ENCODE results near the gene PHACTR1. TPM values are rescaled to one million over a fixed set of nuclear protein-coding genes. Genes with fewer than 3 reads are reported as not detected.
A peak's percentile ranks its signal among the peaks of the same experiment; 100 is the strongest.
"Not testable (repeated sequence)": the region's sequence is repeated elsewhere in the genome, so short reads cannot be mapped to it uniquely, and the experiment has no call there.

Gene PHACTR1
- total RNA-seq, 1 donor from 2014 or later = 2.2 TPM

- Histone ChIP-seq H3K27me3 (ENCODE audit: control insufficient read depth, insufficient read depth, low read length) (no peaks in the 10 kb centered on the region), H3K36me3 (ENCODE audit: control insufficient read depth, insufficient read depth, low read length) (no peaks in the 10 kb centered on the region), H3K4me3 (ENCODE audit: low read depth, low read length) (no peak overlapping the region)
- TF ChIP-seq CTCF (IDR thresholded peaks at IDR 0.05; ENCODE audit: insufficient read depth, low read length, poor library complexity, severe bottlenecking) = no peak
- peak; percentile 51 for DNase-seq (ENCODE audit: low read depth)
These were observed 439.8 kb downstream of the PHACTR1 start for GRCh38 chr6:13156381-13156780.

- H3K4me3 ChIP-seq (ENCODE audit: low read depth, low read length) = no peak overlapping the region
- DNase-seq (ENCODE audit: low read depth) = no peak
- TF ChIP-seq CTCF (IDR thresholded peaks at IDR 0.05; ENCODE audit: insufficient read depth, low read length, poor library complexity, severe bottlenecking) = no peak
- H3K36me3 ChIP-seq (ENCODE audit: control insufficient read depth, insufficient read depth, low read length) = no peaks in the 10 kb centered on the region
- no peaks in the 10 kb centered on the region for H3K27me3 ChIP-seq (ENCODE audit: control insufficient read depth, insufficient read depth, low read length)
These were observed 440.7 kb downstream of the PHACTR1 start for GRCh38 chr6:13157293-13157692.

GRCh38 chr6:13159300-13159699 lies 442.7 kb downstream of the PHACTR1 start:
- no peak overlapping the region for H3K4me3 ChIP-seq (ENCODE audit: low read depth, low read length)
- no peaks in the 10 kb centered on the region for H3K27me3 ChIP-seq (ENCODE audit: control insufficient read depth, insufficient read depth, low read length)
- no peak for DNase-seq (ENCODE audit: low read depth)
- no peak for TF ChIP-seq CTCF (IDR thresholded peaks at IDR 0.05; ENCODE audit: insufficient read depth, low read length, poor library complexity, severe bottlenecking)
- no peaks in the 10 kb centered on the region for H3K36me3 ChIP-seq (ENCODE audit: control insufficient read depth, insufficient read depth, low read length)

GRCh38 chr6:13159822-13160221 lies 443.3 kb downstream of the PHACTR1 start:
- DNase-seq (ENCODE audit: low read depth); H3K27me3 ChIP-seq (ENCODE audit: control insufficient read depth, insufficient read depth, low read length): not testable (repeated sequence)

GRCh38 chr6:13163161-13163944 lies 446.8 kb downstream of the PHACTR1 start:
- Histone ChIP-seq H3K27me3 (ENCODE audit: control insufficient read depth, insufficient read depth, low read length) (no peaks in the 10 kb centered on the region), H3K36me3 (ENCODE audit: control insufficient read depth, insufficient read depth, low read length) (no peaks in the 10 kb centered on the region), H3K4me3 (ENCODE audit: low read depth, low read length) (no peak overlapping the region)
- no peak for DNase-seq (ENCODE audit: low read depth)
- TF ChIP-seq CTCF (IDR thresholded peaks at IDR 0.05; ENCODE audit: insufficient read depth, low read length, poor library complexity, severe bottlenecking) = no peak

More at GRCh38 chr6:13159822-13160221, 443.3 kb downstream of the PHACTR1 start:
- H3K4me3 ChIP-seq (ENCODE audit: low read depth, low read length); H3K36me3 ChIP-seq (ENCODE audit: control insufficient read depth, insufficient read depth, low read length): not testable (repeated sequence)

GRCh38 chr6:13164291-13164690 lies 447.7 kb downstream of the PHACTR1 start:
- TF ChIP-seq CTCF (IDR thresholded peaks at IDR 0.05; ENCODE audit: insufficient read depth, low read length, poor library complexity, severe bottlenecking) = no peak
- Histone ChIP-seq H3K4me3 (ENCODE audit: low read depth, low read length) (no peak overlapping the region), H3K36me3 (ENCODE audit: control insufficient read depth, insufficient read depth, low read length) (no peaks in the 10 kb centered on the region), H3K27me3 (ENCODE audit: control insufficient read depth, insufficient read depth, low read length) (no peaks in the 10 kb centered on the region)
- DNase-seq (ENCODE audit: low read depth) = no peak
